ENCODE results near the gene TMEM106C. TPM values are rescaled to one million over a fixed set of nuclear protein-coding genes. Genes with fewer than 3 reads are reported as not detected.

TMEM106C gene
- total RNA-seq, 1 donor from 2014 or later, result 139 TPM

GRCh38 chr12:47975816-47976215, 12.4 kb downstream of the TMEM106C start:
- Mint-ChIP-seq H3K9me3 (no peaks in the 10 kb centered on the region), H3K4me1 (ENCODE audit: low read depth) (no peaks in the 10 kb centered on the region), H3K27me3 (ENCODE audit: insufficient read depth) (peaks cover 7% of the 10 kb centered on the region), H3K36me3 (ENCODE audit: low read depth) (peaks cover 1% of the 10 kb centered on the region), H3K27ac (no peak overlapping the region), H3K4me3 (no peak overlapping the region)
- intact Hi-C loops (cut with micrococcal nuclease), result no loop called here
- no peak for DNase-seq (ENCODE audit: low spot score)

- intact Hi-C loops (cut with micrococcal nuclease), result no loop called here
- Mint-ChIP-seq H3K4me1 (ENCODE audit: low read depth) (no peaks in the 10 kb centered on the region), H3K9me3 (no peaks in the 10 kb centered on the region)
These were observed 13.8 kb downstream of the TMEM106C start for GRCh38 chr12:47977046-47977771.

DNA sequence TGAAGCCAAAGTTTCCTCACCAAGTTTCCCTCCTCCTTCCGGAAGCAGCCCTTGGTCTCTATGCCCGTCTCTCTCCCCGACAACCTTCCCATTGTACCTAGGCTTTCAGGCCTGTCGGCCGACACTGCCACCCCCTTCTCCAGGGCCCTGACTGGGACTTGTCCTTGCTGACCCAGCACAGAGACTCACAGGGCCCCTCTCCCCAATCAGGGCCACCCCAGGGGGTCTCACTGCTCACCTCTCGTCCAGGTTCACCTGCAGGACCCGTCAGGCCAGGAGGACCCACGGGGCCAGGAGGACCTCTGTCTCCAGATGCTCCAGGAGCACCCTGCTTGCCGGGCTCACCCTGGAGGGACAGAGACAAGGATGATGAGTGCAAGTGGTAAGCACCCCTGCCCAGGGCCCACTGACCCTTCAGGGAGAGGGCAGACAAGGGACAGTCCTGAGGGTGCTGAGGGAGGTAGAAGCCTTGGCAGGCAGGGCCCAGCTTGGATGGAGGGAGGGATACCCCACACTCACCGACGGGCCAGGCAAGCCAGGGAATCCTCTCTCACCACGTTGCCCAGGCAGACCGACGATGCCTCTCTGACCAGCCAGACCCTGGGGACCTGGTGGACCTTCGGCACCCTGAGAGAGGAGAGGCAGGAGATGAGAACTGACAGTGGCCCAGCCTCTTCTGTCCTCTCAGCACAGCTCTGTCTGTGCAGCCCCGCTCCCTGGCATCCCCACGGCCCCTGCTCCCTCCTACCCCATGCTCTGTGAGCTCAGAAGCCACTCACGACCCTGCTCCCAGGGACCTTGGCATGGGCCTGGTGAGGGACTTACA, 14.6 kb downstream of the TMEM106C start:
- no peak for DNase-seq (ENCODE audit: low spot score)
- Mint-ChIP-seq H3K27ac (no peak overlapping the region), H3K27me3 (ENCODE audit: insufficient read depth) (peaks cover 10% of the 10 kb centered on the region), H3K9me3 (no peaks in the 10 kb centered on the region), H3K4me3 (no peak overlapping the region), H3K36me3 (ENCODE audit: low read depth) (no peaks in the 10 kb centered on the region), H3K4me1 (ENCODE audit: low read depth) (no peaks in the 10 kb centered on the region)
- intact Hi-C loops (cut with micrococcal nuclease), result no loop called here

More at GRCh38 chr12:47977046-47977771, 13.8 kb downstream of the TMEM106C start:
- Mint-ChIP-seq H3K36me3 (ENCODE audit: low read depth) (peaks cover 1% of the 10 kb centered on the region), H3K27me3 (ENCODE audit: insufficient read depth) (peaks cover 7% of the 10 kb centered on the region), H3K27ac (no peak overlapping the region), H3K4me3 (no peak overlapping the region)
- DNase-seq (ENCODE audit: low spot score), result no peak

- no peaks in the 10 kb centered on the region for H3K4me1 Mint-ChIP-seq (ENCODE audit: low read depth)
- peaks cover 12% of the 10 kb centered on the region for H3K27me3 Mint-ChIP-seq (ENCODE audit: insufficient read depth)
- intact Hi-C loops (cut with micrococcal nuclease), result no loop called here
- no peaks in the 10 kb centered on the region for H3K36me3 Mint-ChIP-seq (ENCODE audit: low read depth)
- H3K4me3 Mint-ChIP-seq, result no peak overlapping the region
- no peak overlapping the region for H3K27ac Mint-ChIP-seq
- no peaks in the 10 kb centered on the region for H3K9me3 Mint-ChIP-seq
- DNase-seq (ENCODE audit: low spot score), result no peak
These were observed 15.1 kb downstream of the TMEM106C start for GRCh38 chr12:47978598-47978873.

- no peak for DNase-seq (ENCODE audit: low spot score)
- H3K4me1 Mint-ChIP-seq (ENCODE audit: low read depth), result no peaks in the 10 kb centered on the region
- H3K4me3 Mint-ChIP-seq, result no peak overlapping the region
- intact Hi-C loops (cut with micrococcal nuclease), result no loop called here
- peaks cover 12% of the 10 kb centered on the region for H3K27me3 Mint-ChIP-seq (ENCODE audit: insufficient read depth)
- no peaks in the 10 kb centered on the region for H3K9me3 Mint-ChIP-seq
- no peaks in the 10 kb centered on the region for H3K36me3 Mint-ChIP-seq (ENCODE audit: low read depth)
- H3K27ac Mint-ChIP-seq, result no peak overlapping the region
These were observed 15.8 kb downstream of the TMEM106C start for GRCh38 chr12:47979166-47979565.

DNA sequence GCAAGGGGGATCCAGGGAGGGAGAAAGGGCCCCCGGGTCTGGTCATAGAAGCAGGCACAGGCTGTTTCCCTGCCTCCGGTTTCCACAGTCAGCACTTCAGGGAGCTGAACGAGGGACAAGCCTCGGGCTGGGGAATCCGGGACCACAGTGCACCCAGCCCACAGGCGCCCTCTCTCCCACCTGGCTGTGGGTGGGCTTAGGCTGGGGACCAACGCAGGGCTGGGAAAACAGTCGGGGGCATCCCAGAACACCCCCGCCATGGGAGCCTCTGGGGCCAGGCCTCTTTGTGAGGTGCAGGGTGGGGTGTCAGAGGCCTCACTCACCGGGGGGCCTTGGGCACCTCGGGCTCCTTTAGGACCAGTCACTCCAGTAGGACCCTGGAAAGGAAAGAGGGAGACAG, 16.3 kb downstream of the TMEM106C start:
- peaks cover 13% of the 10 kb centered on the region for H3K27me3 Mint-ChIP-seq (ENCODE audit: insufficient read depth)
- intact Hi-C loops (cut with micrococcal nuclease), result no loop called here
- no peak overlapping the region for H3K27ac Mint-ChIP-seq
- H3K4me3 Mint-ChIP-seq, result no peak overlapping the region
- no peaks in the 10 kb centered on the region for H3K36me3 Mint-ChIP-seq (ENCODE audit: low read depth)
- DNase-seq (ENCODE audit: low spot score), result no peak
- no peaks in the 10 kb centered on the region for H3K4me1 Mint-ChIP-seq (ENCODE audit: low read depth)
- no peaks in the 10 kb centered on the region for H3K9me3 Mint-ChIP-seq

DNA sequence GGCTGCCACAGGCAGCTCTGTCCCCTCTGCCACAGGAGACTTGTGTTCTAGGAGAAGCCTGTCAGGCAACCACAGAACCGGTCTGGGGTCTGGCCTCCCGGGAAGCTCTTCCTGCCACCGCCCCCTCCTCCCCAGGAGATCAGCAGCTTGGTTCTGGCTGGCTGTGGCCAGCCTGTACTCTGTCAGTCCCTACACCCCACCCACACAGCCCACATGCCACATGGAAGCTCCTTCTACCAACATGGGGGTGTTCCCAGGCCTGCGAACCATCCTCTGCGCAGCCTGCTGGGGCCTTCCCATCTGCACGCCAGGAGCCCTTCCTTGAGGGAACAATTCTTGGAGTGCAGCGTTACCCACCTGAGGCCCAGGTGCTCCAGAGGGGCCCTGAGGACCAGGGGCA, 16.8 kb downstream of the TMEM106C start:
- Mint-ChIP-seq H3K36me3 (ENCODE audit: low read depth) (no peaks in the 10 kb centered on the region), H3K27me3 (ENCODE audit: insufficient read depth) (peaks cover 17% of the 10 kb centered on the region), H3K4me1 (ENCODE audit: low read depth) (no peaks in the 10 kb centered on the region), H3K27ac (no peak overlapping the region), H3K9me3 (no peaks in the 10 kb centered on the region), H3K4me3 (no peak overlapping the region)
- DNase-seq (ENCODE audit: low spot score), result no peak
- intact Hi-C loops (cut with micrococcal nuclease), result no loop called here

- intact Hi-C loops (cut with micrococcal nuclease), result no loop called here
- H3K4me1 Mint-ChIP-seq (ENCODE audit: low read depth), result no peaks in the 10 kb centered on the region
- no peak overlapping the region for H3K27ac Mint-ChIP-seq
- no peaks in the 10 kb centered on the region for H3K9me3 Mint-ChIP-seq
- H3K27me3 Mint-ChIP-seq (ENCODE audit: insufficient read depth), result peaks cover 17% of the 10 kb centered on the region
- no peak for DNase-seq (ENCODE audit: low spot score)
- no peaks in the 10 kb centered on the region for H3K36me3 Mint-ChIP-seq (ENCODE audit: low read depth)
- no peak overlapping the region for H3K4me3 Mint-ChIP-seq
These were observed 17.5 kb downstream of the TMEM106C start for GRCh38 chr12:47980779-47981495.

GRCh38 chr12:47981496-47982260, 18.3 kb downstream of the TMEM106C start:
- Mint-ChIP-seq H3K4me1 (ENCODE audit: low read depth) (no peaks in the 10 kb centered on the region), H3K27me3 (ENCODE audit: insufficient read depth) (peaks cover 22% of the 10 kb centered on the region), H3K9me3 (no peaks in the 10 kb centered on the region), H3K36me3 (ENCODE audit: low read depth) (no peaks in the 10 kb centered on the region), H3K4me3 (no peak overlapping the region), H3K27ac (no peak overlapping the region)
- intact Hi-C loops (cut with micrococcal nuclease), result no loop called here
- DNase-seq (ENCODE audit: low spot score), result no peak

DNA sequence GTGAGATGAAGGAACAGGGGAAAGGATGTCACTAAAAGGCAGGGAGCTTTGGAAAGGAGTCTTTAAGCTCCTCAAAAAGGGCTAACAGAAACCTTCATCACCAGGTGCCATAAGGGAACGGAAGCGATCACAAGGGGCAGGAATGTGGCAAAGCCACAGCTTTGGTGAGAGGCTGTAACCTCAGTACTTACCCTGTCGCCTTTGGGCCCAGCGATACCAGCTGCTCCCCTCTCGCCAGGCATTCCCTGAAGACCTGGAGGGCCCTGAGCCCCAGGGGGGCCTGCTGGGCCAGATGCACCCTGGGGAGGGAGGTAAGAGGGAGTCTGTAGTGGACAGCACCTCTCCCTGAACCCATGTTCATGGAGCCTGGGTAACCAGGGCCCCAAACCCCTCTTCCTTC, 18.9 kb downstream of the TMEM106C start:
- intact Hi-C loops (cut with micrococcal nuclease), result no loop called here
- H3K27ac Mint-ChIP-seq, result no peak overlapping the region
- no peaks in the 10 kb centered on the region for H3K4me1 Mint-ChIP-seq (ENCODE audit: low read depth)
- no peaks in the 10 kb centered on the region for H3K36me3 Mint-ChIP-seq (ENCODE audit: low read depth)
- H3K27me3 Mint-ChIP-seq (ENCODE audit: insufficient read depth), result peaks cover 27% of the 10 kb centered on the region
- no peaks in the 10 kb centered on the region for H3K9me3 Mint-ChIP-seq
- DNase-seq (ENCODE audit: low spot score), result no peak
- H3K4me3 Mint-ChIP-seq, result no peak overlapping the region

GRCh38 chr12:47982770-47983169, 19.4 kb downstream of the TMEM106C start:
- peaks cover 24% of the 10 kb centered on the region for H3K27me3 Mint-ChIP-seq (ENCODE audit: insufficient read depth)
- no peaks in the 10 kb centered on the region for H3K36me3 Mint-ChIP-seq (ENCODE audit: low read depth)
- H3K9me3 Mint-ChIP-seq, result no peaks in the 10 kb centered on the region
- no peak for DNase-seq (ENCODE audit: low spot score)
- no peaks in the 10 kb centered on the region for H3K4me1 Mint-ChIP-seq (ENCODE audit: low read depth)
- H3K27ac Mint-ChIP-seq, result no peak overlapping the region
- intact Hi-C loops (cut with micrococcal nuclease), result no loop called here
- no peak overlapping the region for H3K4me3 Mint-ChIP-seq

- H3K27me3 Mint-ChIP-seq (ENCODE audit: insufficient read depth), result peaks cover 26% of the 10 kb centered on the region
- H3K27ac Mint-ChIP-seq, result no peak overlapping the region
- no peaks in the 10 kb centered on the region for H3K9me3 Mint-ChIP-seq
- H3K36me3 Mint-ChIP-seq (ENCODE audit: low read depth), result no peaks in the 10 kb centered on the region
- H3K4me1 Mint-ChIP-seq (ENCODE audit: low read depth), result no peaks in the 10 kb centered on the region
- no peak for DNase-seq (ENCODE audit: low spot score)
- intact Hi-C loops (cut with micrococcal nuclease), result no loop called here
- H3K4me3 Mint-ChIP-seq, result no peak overlapping the region
These were observed 20.2 kb downstream of the TMEM106C start for GRCh38 chr12:47983541-47984115.

Data from activated T-helper 1 cell treated with anti-CD3 and anti-CD28 coated beads, Interleukin-12 subunit alpha, Interleukin-12 subunit beta, Interleukin-2, Interleukin-4 antibody, amounts not matched to agents 30 ng/mL and 10 ng/mL and 1 ng/mL, durations not matched to agents 14 hours and 24 hours and 36 hours (primary cell).